Lung (tissue), 12 donors: ENCODE measurements around the gene MYRIP. TPM values are rescaled to one million over a fixed set of nuclear protein-coding genes. Genes with fewer than 3 reads are reported as not detected.

Experiments
- ATAC-seq: fragments of 200-7000 bp; cut with Tn5 transposase; one replicate; pipeline ENCODE4 v1.9.1; 2020; ENCODE audit warnings: moderate number of reproducible peaks; ENCODE audit not compliant: insufficient read depth, low FRiP score
- DNase-seq, 3 donors: peaks; one replicate each; pipeline ENCODE4 v3.0.0-alpha.2; 2013 to 2017
- H3K27ac ChIP-seq, 2 donors: one replicate each; pipeline ENCODE4 v1.5.1; 2013; ENCODE audit warnings: mild to moderate bottlenecking in 2 of 2, moderate library complexity in 2 of 2, control low read depth in 1 of 2, inconsistent platforms in 1 of 2, low read depth in 1 of 2, low read length in 1 of 2
- H3K27me3 ChIP-seq, 3 donors: one replicate each; pipeline ENCODE4 v1.5.1; 2013; ENCODE audit warnings: low read length in 2 of 3; ENCODE audit not compliant: control insufficient read depth in 3 of 3, insufficient read depth in 3 of 3
- H3K36me3 ChIP-seq, 4 donors: one replicate each; pipeline ENCODE4 v1.5.1; 2013; ENCODE audit warnings: low read length in 4 of 4, mild to moderate bottlenecking in 1 of 4, moderate library complexity in 1 of 4; ENCODE audit not compliant: control insufficient read depth in 4 of 4, insufficient read depth in 4 of 4
- H3K4me1 ChIP-seq, 5 donors: one replicate each; pipeline ENCODE4 v1.5.1; 2013; ENCODE audit warnings: low read length in 5 of 5, mild to moderate bottlenecking in 2 of 5, moderate library complexity in 1 of 5; ENCODE audit not compliant: control insufficient read depth in 5 of 5, insufficient read depth in 5 of 5
- H3K4me3 ChIP-seq: one replicate; pipeline ENCODE4 v1.5.1; 2013; ENCODE audit warnings: mild to moderate bottlenecking, control low read depth, moderate library complexity
- H3K9ac ChIP-seq, 2 donors: one replicate each; pipeline ENCODE4 v1.5.1; 2013; ENCODE audit warnings: low read length in 2 of 2, control low read depth in 1 of 2; ENCODE audit not compliant: insufficient read depth in 1 of 2
- H3K9me3 ChIP-seq, 4 donors: one replicate each; pipeline ENCODE4 v1.5.1; 2013; ENCODE audit warnings: low read length in 3 of 4, mild to moderate bottlenecking in 1 of 4, moderate library complexity in 1 of 4; ENCODE audit not compliant: control insufficient read depth in 4 of 4, insufficient read depth in 3 of 4
- CTCF ChIP-seq: IDR thresholded peaks from 2 replicates; pipeline ENCODE4 v1.5.1; 2012; ENCODE audit warnings: mild to moderate bottlenecking; ENCODE audit errors: control extremely low read depth, extremely low read depth
- WGBS, 2 donors: extraction: QIAGEN DNeasy Blood & Tissue Kit; methylation state at CpG; one replicate each; pipeline ENCODE4 v1.1.7; 2013; 5-methylcytosine and 5-hydroxymethylcytosine counted together
- polyA plus RNA-seq, 2 donors: library from polyadenylated mRNA; stranded (reverse); fragments of 200-250 nt; gene quantifications; one replicate each; pipeline ENCODE4 v1.2.1, GENCODE V29; 2013
- total RNA-seq, 2 donors: library from RNA; depleted of rRNA in 1 of 2; stranded (reverse); fragments of >200 nt in 1 of 2; gene quantifications; one replicate each; pipeline ENCODE4 v1.2.1, GENCODE V29; 2014 to 2021
- donor health status: control.
- donor health status: control.
- donor health status: Bipolar disorder and iron deficiency.
- donor health status: healthy.
- donor health status: DM: yes; HTN: yes; CAD: no.

MYRIP gene
- total and polyA plus RNA-seq, 4 donors, result 0.30 to 2.5 (median 0.77) TPM

- DNase-seq (no peak), ATAC-seq (no peak)
- Histone ChIP-seq H3K9me3 (no peaks in the 10 kb centered on the region), H3K9ac (no peak overlapping the region), H3K36me3 (no peaks in the 10 kb centered on the region), H3K27ac (no peak overlapping the region), H3K4me3 (no peak overlapping the region), H3K27me3 (no peaks in the 10 kb centered on the region), H3K4me1 (no peaks in the 10 kb centered on the region)
- no peak for TF ChIP-seq CTCF
- 86 to 88% methylated on average over 3 of the region's 3 CpGs for WGBS, 2 donors
Observed at GRCh38 chr3:40189118-40189517, 379.7 kb downstream of the MYRIP start.

GRCh38 chr3:40190056-40190455 is 380.6 kb downstream of the MYRIP start:
- Histone ChIP-seq H3K9ac (no peak overlapping the region), H3K4me1 (no peaks in the 10 kb centered on the region), H3K9me3 (no peaks in the 10 kb centered on the region), H3K27ac (no peak overlapping the region), H3K4me3 (no peak overlapping the region), H3K36me3 (no peaks in the 10 kb centered on the region), H3K27me3 (no peaks in the 10 kb centered on the region)
- DNase-seq, result no peak
- WGBS, 2 donors, result 85 to 90% methylated on average over 13 of the region's 13 CpGs
- ATAC-seq, result no peak
- no peak for TF ChIP-seq CTCF

DNA sequence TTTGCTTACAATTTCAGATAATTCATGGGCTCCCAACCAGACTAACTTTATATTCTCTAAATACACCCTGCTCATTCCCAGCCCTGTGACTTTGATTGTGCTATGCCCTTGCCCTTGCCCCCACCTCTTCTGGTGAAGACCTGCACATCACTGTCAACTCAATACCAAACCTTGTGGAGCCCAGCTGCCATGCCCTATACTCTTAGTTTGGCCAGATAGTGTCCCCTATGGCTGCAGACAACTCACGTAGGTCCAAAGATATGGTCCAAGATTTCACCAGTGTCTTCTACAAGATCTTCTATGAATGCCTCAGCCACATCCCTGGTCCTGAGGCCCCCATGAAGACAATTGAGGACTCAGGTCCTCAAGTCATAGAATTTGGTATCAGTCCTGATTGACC is 381.8 kb downstream of the MYRIP start:
- WGBS, 2 donors, result 96% methylated on average over 1 of the region's 1 CpG
- H3K27ac ChIP-seq, result no peak overlapping the region
- DNase-seq, result no peak

More for the DNA sequence above, 381.8 kb downstream of the MYRIP start:
- TF ChIP-seq CTCF, result no peak
- Histone ChIP-seq H3K9me3 (no peaks in the 10 kb centered on the region), H3K36me3 (no peaks in the 10 kb centered on the region), H3K9ac (no peak overlapping the region), H3K4me3 (no peak overlapping the region), H3K4me1 (no peaks in the 10 kb centered on the region), H3K27me3 (no peaks in the 10 kb centered on the region)
- ATAC-seq, result no peak
